IMR-90 (cell line): ENCODE data around the gene PFDN5. TPM values are rescaled to one million over a fixed set of nuclear protein-coding genes. Genes with fewer than 3 reads are reported as not detected.

Experiments
- ATAC-seq: fragments of 200-7000 bp; cut with Tn5 transposase; 2 replicates; pipeline ENCODE4 v1.9.1; 2020; ENCODE audit warnings: low read depth, mild to moderate bottlenecking, moderate library complexity
- BruUV-seq: library from RNA; stranded (reverse); fragments of 400-500 nt; replicated peaks from 2 replicates; lab custom pipeline; 2021; lab: Mats Ljungman, UMichigan
- CTCF ChIA-PET: fragments of 300-600 bp; formaldehyde crosslinking; extraction: SDS; loops from one replicate; lab custom pipeline; 2021; ENCODE audit warnings: antibody characterized with exemption; lab: Yijun Ruan, JAX
- POLR2A ChIA-PET: fragments of 300-600 bp; sonication (Branson Sonifier 250); formaldehyde crosslinking; loops from one replicate; lab custom pipeline; 2022; ENCODE audit warnings: antibody characterized with exemption; ENCODE audit not compliant: unreplicated experiment; lab: Charles Lee
- DNase-seq: peaks from one replicate; pipeline ENCODE4 v3.0.0; 2013
- H2AFZ ChIP-seq: replicated peaks from 2 replicates; pipeline ENCODE3; 2013; ENCODE audit warnings: low read length, mild to moderate bottlenecking; ENCODE audit not compliant: poor library complexity
- H2AK5ac ChIP-seq: 2 replicates; pipeline ENCODE4 v1.6.1; 2013; ENCODE audit warnings: low read depth, low read length, inconsistent platforms
- H2AK9ac ChIP-seq: replicated peaks from 2 replicates; pipeline ENCODE3; 2013; ENCODE audit warnings: mild to moderate bottlenecking, low read depth, low read length, moderate library complexity; ENCODE audit not compliant: poor library complexity
- H2BK120ac ChIP-seq: 2 replicates; pipeline ENCODE4 v1.6.1; 2013; ENCODE audit warnings: low read depth, low read length, inconsistent platforms
- H2BK15ac ChIP-seq: 3 replicates; pipeline ENCODE4 v1.6.1; 2013; ENCODE audit warnings: low read depth, low read length, inconsistent platforms
- H2BK20ac ChIP-seq: 2 replicates; pipeline ENCODE4 v1.6.1; 2013; ENCODE audit warnings: low read depth, mild to moderate bottlenecking, inconsistent platforms, low read length, moderate library complexity
- H2BK5ac ChIP-seq: 2 replicates; pipeline ENCODE4 v1.6.1; 2013; ENCODE audit warnings: mild to moderate bottlenecking, low read depth, low read length, inconsistent platforms; ENCODE audit not compliant: poor library complexity, severe bottlenecking
- H3K14ac ChIP-seq: replicated peaks from 2 replicates; pipeline ENCODE4 v1.6.1; 2013; ENCODE audit warnings: low read depth, low read length, inconsistent platforms
- H3K18ac ChIP-seq: 2 replicates; pipeline ENCODE4 v1.6.1; 2013; ENCODE audit warnings: low read depth, low read length, control low read depth
- H3K23ac ChIP-seq: 2 replicates; pipeline ENCODE4 v1.6.1; 2013; ENCODE audit warnings: low read depth, low read length, inconsistent platforms
- H3K27ac ChIP-seq: 2 replicates; pipeline ENCODE4 v1.5.1; 2013; ENCODE audit warnings: mild to moderate bottlenecking, control low read depth, low read length; ENCODE audit not compliant: insufficient read depth
- H3K27me3 ChIP-seq: 2 replicates; pipeline ENCODE4 v1.6.1; 2013; ENCODE audit warnings: low read length; ENCODE audit not compliant: control insufficient read depth, insufficient read depth
- H3K36me3 ChIP-seq: 2 replicates; pipeline ENCODE4 v1.6.1; 2013; ENCODE audit warnings: low read length, mixed read lengths; ENCODE audit not compliant: control insufficient read depth, insufficient read depth
- H3K4ac ChIP-seq: 2 replicates; pipeline ENCODE4 v1.6.1; 2013; ENCODE audit warnings: low read depth, low read length, inconsistent platforms
- H3K4me1 ChIP-seq: 2 replicates; pipeline ENCODE4 v1.6.1; 2013; ENCODE audit warnings: low read length, mixed read lengths; ENCODE audit not compliant: control insufficient read depth, insufficient read depth
- H3K4me2 ChIP-seq: 2 replicates; pipeline ENCODE4 v1.6.1; 2013; ENCODE audit warnings: low read depth, mild to moderate bottlenecking, control low read depth, low read length, moderate library complexity
- H3K4me3 ChIP-seq: 2 replicates; pipeline ENCODE4 v1.5.1; 2013; ENCODE audit warnings: low read depth, mild to moderate bottlenecking, control low read depth, low read length, moderate library complexity; ENCODE audit not compliant: insufficient read depth
- H3K56ac ChIP-seq: 2 replicates; pipeline ENCODE4 v1.6.1; 2013; ENCODE audit warnings: low read length, inconsistent platforms; ENCODE audit not compliant: insufficient read depth; ENCODE audit errors: extremely low read depth
- H3K79me1 ChIP-seq, 2 experiments: 2 replicates each; pipeline ENCODE4 v1.6.1; 2013; ENCODE audit warnings: low read length in 2 of 2, inconsistent platforms in 1 of 2, low read depth in 1 of 2
- H3K9ac ChIP-seq: 2 replicates; pipeline ENCODE4 v1.6.1; 2013; ENCODE audit warnings: low read depth, low read length, control low read depth
- H3K9me1 ChIP-seq: 2 replicates; pipeline ENCODE4 v1.6.1; 2013; ENCODE audit warnings: low read length, inconsistent platforms; ENCODE audit not compliant: insufficient read depth
- H3K9me3 ChIP-seq: 2 replicates; pipeline ENCODE4 v1.6.1; 2013; ENCODE audit warnings: low read length; ENCODE audit not compliant: control insufficient read depth, insufficient read depth
- H4K20me1 ChIP-seq: 2 replicates; pipeline ENCODE4 v1.6.1; 2013; ENCODE audit warnings: low read length, inconsistent platforms; ENCODE audit not compliant: insufficient read depth
- H4K5ac ChIP-seq: 2 replicates; pipeline ENCODE4 v1.6.1; 2013; ENCODE audit warnings: mild to moderate bottlenecking, low read depth, low read length, control low read depth
- H4K8ac ChIP-seq, 2 experiments: 2 replicates each; pipeline ENCODE4 v1.6.1; 2013; ENCODE audit warnings: low read depth in 2 of 2, low read length in 2 of 2, control low read depth in 1 of 2, inconsistent platforms in 1 of 2
- H4K91ac ChIP-seq: 2 replicates; pipeline ENCODE4 v1.6.1; 2013; ENCODE audit warnings: low read depth, low read length, inconsistent platforms; ENCODE audit not compliant: insufficient read depth
- BHLHE40 ChIP-seq: fragments of 150-350 bp; IDR thresholded peaks from 2 replicates; pipeline ENCODE4 v1.6.1; 2016; ENCODE audit warnings: mild to moderate bottlenecking, low read depth, low read length
- CEBPB ChIP-seq: IDR thresholded peaks from 2 replicates; pipeline ENCODE4 v1.6.1; 2012; ENCODE audit warnings: low read depth, low read length, improper control_type of control experiment
- FOS ChIP-seq: fragments of 150-350 bp; IDR thresholded peaks from 2 replicates; pipeline ENCODE4 v1.6.1; 2016; ENCODE audit warnings: low read depth, low read length
- MAFK ChIP-seq: IDR thresholded peaks from 2 replicates; pipeline ENCODE4 v1.6.1; 2012; ENCODE audit warnings: low read depth, low read length, improper control_type of control experiment
- POLR2A ChIP-seq: IDR thresholded peaks from 2 replicates; pipeline ENCODE4 v1.6.1; 2012; ENCODE audit warnings: mild to moderate bottlenecking, low read depth, low read length
- RAD21 ChIP-seq: IDR thresholded peaks from 2 replicates; pipeline ENCODE4 v1.6.1; 2012; ENCODE audit warnings: low read length, improper control_type of control experiment
- RFX5 ChIP-seq: IDR thresholded peaks from 2 replicates; pipeline ENCODE4 v1.8.0; 2012; ENCODE audit warnings: low read depth, mild to moderate bottlenecking, low read length, moderate library complexity
- SMC3 ChIP-seq: fragments of 150-350 bp; IDR thresholded peaks from 2 replicates; pipeline ENCODE4 v1.6.1; 2016; ENCODE audit warnings: low read depth, mild to moderate bottlenecking, antibody characterized with exemption, low read length, moderate library complexity
- WGBS, 2 experiments: methylation state at CpG; one replicate each; pipeline versions ENCODE4 v1.1.5 to v1.1.7; 2013; ENCODE audit warnings: missing lambda C conversion rate in 2 of 2; ENCODE audit not compliant: insufficient read length in 1 of 2; ENCODE audit errors: extremely low coverage in 2 of 2; 5-methylcytosine and 5-hydroxymethylcytosine counted together
- dilution Hi-C: fragments of 300-500 bp; cut with HindIII; formaldehyde crosslinking; loops from one replicate; pipeline ENCODE4 v1.14.3; 2018; ENCODE audit warnings: low sequenced_read_pairs; ENCODE audit not compliant: unreplicated experiment
- in situ Hi-C: fragments of 300-500 bp; cut with MboI; formaldehyde crosslinking; loops from 3 replicates; pipeline ENCODE4 v1.14.3; 2019; ENCODE audit warnings: low sequenced_read_pairs, inconsistent platforms, mixed read lengths
- intact Hi-C: fragments of 100-400 bp; cut with micrococcal nuclease; formaldehyde crosslinking; loops from 2 replicates; pipeline ENCODE4 v1.10.0; 2022
- polyA plus RNA-seq, 3 experiments: library from polyadenylated mRNA; depleted of rRNA; stranded (reverse); fragments of >200 nt; gene quantifications; 2 replicates each; pipeline ENCODE4 v1.2.3, GENCODE V29; 2012; ENCODE audit warnings: low replicate concordance in 1 of 3
- total RNA-seq: library from RNA; depleted of rRNA; stranded (reverse); fragments of >200 nt; gene quantifications from 2 replicates; pipeline ENCODE4 v1.2.3, GENCODE V29; 2012
- TF ChIP-seq, protein P1 (sequence below): fragments of 150-350 bp; IDR thresholded peaks from 2 replicates; pipeline ENCODE4 v1.6.1; 2016; ENCODE audit warnings: low read depth, mild to moderate bottlenecking, low read length, moderate library complexity, borderline replicate concordance
- TF ChIP-seq, protein P2 (sequence below): fragments of 150-350 bp; IDR thresholded peaks from 2 replicates; pipeline ENCODE4 v1.6.1; 2017; ENCODE audit warnings: mild to moderate bottlenecking, antibody characterized with exemption, low read length, low read depth

Gene PFDN5
- total and polyA plus RNA-seq, 2 of the 4 experiments (the other 2 are of a cell fraction) = 1,011 to 1,338 TPM

DNA sequence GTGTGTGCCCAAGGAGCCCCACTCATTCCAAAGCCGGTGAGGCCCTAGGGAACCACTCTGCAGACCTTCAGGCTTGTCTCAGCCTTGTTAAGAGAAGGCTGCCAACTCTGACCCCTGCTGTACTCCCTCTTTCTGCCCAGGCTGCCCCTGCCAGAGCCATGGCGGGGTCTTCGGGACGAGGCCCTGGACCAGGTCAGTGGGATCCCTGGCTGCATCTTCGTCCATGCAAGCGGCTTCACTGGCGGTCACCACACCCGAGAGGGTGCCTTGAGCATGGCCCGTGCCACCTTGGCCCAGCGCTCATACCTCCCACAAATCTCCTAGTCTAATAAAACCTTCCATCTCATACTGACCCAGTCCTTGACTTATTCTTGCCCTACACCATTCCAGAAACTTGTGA, 11.5 kb downstream of the PFDN5 start (continued):
- TF ChIP-seq POLR2A (no peak), BHLHE40 (no peak)
- TF ChIP-seq, protein P1, sequence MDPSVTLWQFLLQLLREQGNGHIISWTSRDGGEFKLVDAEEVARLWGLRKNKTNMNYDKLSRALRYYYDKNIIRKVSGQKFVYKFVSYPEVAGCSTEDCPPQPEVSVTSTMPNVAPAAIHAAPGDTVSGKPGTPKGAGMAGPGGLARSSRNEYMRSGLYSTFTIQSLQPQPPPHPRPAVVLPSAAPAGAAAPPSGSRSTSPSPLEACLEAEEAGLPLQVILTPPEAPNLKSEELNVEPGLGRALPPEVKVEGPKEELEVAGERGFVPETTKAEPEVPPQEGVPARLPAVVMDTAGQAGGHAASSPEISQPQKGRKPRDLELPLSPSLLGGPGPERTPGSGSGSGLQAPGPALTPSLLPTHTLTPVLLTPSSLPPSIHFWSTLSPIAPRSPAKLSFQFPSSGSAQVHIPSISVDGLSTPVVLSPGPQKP = no peak

DNA sequence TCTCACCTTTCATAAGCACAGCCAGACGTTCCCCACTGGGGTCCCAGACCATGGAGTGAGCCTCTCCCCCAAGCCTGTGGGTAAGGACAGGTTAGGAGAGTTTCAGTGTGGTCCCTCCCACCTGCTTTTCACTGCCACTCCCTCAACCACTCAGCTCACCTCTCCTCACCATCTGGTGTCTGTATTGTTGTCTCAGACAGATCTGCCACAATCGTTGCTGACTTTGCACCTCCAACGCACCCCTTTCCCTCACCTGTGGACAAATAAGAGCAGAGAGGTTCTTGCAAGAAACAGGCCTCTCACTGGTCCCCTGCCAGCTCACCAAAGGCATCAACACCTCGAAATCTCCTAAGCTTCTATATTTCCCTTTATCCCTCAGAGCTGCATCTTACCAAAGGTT, 12.9 kb downstream of the PFDN5 start:
- Histone ChIP-seq H4K91ac (no peak overlapping the region), H2AK5ac (no peak overlapping the region), H3K36me3 (peaks cover 51% of the 10 kb centered on the region), H3K23ac (no peak overlapping the region), H3K14ac (no peak overlapping the region), H3K9me3 (no peaks in the 10 kb centered on the region), H2BK15ac (no peak overlapping the region), H3K18ac (no peak overlapping the region), H3K4me2 (no peak overlapping the region), H3K4ac (no peak overlapping the region), H3K4me3 (no peak overlapping the region), H2AK9ac (no peak overlapping the region), H3K4me1 (no peaks in the 10 kb centered on the region), H3K9me1 (0 out of 2 replicates have a peak, but pooled peaks cover 2% of the 10 kb centered on the region), H4K5ac (no peak overlapping the region), H3K9ac (no peak overlapping the region), H2AFZ (no peak overlapping the region), H2BK5ac (no peak overlapping the region), H2BK20ac (no peak overlapping the region), H3K27me3 (no peaks in the 10 kb centered on the region), H2BK120ac (no peak overlapping the region), H3K56ac (no peak overlapping the region), H3K79me1 (peaks cover 0 to 19% of the 10 kb centered on the region in 2 experiments; a peak in 2 of 4 replicates), H3K27ac (no peak overlapping the region), H4K8ac (no peak overlapping the region), H4K20me1 (no peaks in the 10 kb centered on the region; the same call in 1 of the 2 replicates)
- ATAC-seq (no peak), DNase-seq (no peak)
- TF ChIP-seq, protein P1 = no peak
- TF ChIP-seq FOS (no peak), SMC3 (no peak), RFX5 (no peak), BHLHE40 (no peak), MAFK (no peak), RAD21 (no peak), CEBPB (no peak)
- TF ChIP-seq, protein P2, sequence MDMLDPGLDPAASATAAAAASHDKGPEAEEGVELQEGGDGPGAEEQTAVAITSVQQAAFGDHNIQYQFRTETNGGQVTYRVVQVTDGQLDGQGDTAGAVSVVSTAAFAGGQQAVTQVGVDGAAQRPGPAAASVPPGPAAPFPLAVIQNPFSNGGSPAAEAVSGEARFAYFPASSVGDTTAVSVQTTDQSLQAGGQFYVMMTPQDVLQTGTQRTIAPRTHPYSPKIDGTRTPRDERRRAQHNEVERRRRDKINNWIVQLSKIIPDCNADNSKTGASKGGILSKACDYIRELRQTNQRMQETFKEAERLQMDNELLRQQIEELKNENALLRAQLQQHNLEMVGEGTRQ = no peak
- CTCF ChIA-PET = interaction anchor here (1.4 kb wide), 1 partner anchor 13 kb away, joined by 5 read pairs; the partner anchor contains the start of gene AAAS
- no CpG with 5 or more reads among the region's 4 CpGs for WGBS, 2 experiments
- POLR2A ChIA-PET = no interaction called here
- intact Hi-C loops (loop anchor here (1.0 kb wide), 1 partner anchor 12 kb away; no protein-coding TSS in a partner anchor), in situ Hi-C loops (no loop called here), dilution Hi-C loops (no loop called here)
- no TSS peak for BruUV-seq
